NCI-H510A treated with DMSO at 0.1 percent for 48 hours (cell line): ENCODE data around the gene RHOH.

ENCODE experiments used
- DNase-seq: peaks from one replicate; lab custom pipeline; 2025; lab: John Stamatoyannopoulos, UW

The RHOH gene

DNA sequence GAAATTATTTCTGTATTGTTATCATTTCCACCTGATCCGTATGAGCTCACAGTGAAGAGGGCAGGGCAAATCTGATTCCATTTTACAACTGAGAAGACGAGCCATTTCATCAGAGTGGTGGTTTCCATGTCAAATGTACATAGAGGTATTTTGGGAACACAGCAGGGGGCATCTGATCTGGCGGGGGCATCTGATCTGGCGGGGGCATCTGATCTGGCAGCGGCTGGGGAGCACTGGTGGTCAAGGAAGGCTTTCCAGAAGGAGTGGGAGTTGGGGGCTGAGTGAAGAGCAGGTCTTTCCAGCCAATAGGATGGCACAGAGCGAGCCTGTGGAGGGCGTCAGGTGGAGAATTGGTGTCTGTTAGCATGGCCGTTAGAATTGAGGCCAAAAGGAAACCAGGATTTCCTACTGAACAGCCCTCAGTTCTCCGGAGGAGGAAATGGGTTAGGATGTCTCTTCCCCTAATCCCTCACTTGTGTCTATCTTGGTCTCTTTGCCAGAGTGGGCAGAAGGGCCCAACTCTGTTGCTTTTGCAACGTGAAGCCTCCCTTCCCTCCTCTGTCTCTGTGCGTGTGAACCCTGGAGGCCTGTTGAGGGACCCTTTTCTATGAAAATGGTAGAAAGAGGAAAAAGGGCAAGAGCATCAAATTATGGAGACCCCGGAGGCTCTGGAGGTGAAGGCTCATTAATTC is 41.3 kb downstream of the RHOH start:
- no peak for DNase-seq

DNA sequence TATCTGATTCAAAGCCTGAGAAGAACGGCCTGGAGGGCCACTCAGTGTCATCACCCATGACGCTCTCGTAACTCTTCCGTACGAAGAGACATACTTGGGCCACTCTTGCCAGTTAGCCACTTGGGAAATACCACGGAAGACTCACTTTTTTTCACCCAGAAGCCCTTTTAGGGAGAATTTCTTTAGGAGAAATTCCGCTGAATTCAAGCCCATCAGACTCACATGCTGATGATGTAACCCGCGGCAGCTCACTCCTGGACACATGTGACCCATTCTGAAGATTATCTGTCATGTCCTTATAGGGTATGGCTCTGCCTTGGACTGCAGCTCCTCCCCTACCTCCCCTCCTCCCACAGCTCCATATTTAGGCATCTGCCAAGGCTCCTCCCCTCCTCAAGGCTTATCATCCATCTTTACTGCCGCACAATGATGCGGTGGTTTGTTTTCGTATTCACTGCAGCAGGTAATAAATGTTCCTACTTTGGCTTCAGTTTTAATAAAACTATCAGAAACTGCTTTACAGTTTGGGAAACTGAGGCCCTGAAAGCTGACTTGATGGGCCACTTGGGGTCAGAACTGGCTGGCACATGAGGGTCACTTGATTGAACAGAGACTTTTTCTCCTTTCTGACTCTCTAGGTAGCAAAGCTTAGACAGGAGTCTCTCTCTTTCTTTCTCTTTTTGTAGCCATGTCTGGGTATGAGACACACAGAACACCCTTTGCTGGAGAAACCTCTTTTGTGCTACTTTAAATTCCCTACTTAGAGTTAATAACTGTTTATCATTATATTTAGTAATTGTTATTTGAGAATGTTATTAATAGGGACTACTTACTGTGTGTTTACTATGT is 42.1 kb downstream of the RHOH start:
- peak; percentile 1 for DNase-seq

DNA sequence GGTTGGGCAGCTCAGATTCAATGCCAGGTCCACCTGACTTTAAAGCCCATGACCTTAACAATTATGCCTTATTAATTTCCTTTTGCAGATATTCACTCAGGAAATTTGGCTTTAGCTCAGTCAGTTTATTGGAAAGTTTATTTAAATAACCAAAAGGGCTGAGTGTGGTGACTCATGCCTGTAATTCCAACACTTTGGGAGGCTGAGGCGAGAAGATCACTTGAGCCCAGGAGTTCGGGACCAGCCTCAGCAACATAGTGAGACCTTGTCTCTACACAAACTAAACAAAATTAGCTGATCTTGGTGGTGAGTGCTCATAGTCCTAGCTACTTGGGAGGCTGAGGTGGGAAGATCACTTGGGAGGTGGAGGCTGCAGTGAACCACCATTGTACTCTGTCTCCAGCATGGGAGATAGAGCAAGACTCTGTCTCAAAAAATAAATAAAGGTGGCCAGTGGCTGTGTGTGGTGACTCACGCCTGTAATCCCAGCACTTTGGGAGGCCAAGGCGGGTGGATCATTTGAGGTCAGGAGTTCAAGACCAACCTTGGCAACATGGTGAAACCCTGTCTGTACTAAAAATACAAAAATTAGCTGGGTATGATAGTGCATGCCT is 43.3 kb downstream of the RHOH start:
- no peak for DNase-seq

DNA sequence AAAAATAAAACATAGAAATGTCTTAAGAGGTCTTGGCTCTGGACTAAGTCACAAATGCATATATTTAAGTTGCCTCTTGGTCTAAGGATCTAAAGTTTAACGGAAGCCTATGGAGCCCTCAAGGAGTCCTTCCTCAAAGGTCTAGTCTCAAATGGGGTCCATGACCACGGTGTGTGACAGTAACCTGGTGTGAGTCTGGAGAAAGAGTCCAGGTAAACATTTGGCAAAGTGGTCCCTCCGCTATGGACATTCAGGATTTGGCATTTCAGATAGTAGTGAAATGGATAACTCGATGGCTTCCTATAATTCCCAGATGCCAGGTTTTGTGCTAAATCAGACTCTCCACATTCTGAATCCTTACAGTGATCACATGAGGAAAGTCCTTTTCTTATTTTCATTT is 44.2 kb downstream of the RHOH start:
- DNase-seq: no peak

DNA sequence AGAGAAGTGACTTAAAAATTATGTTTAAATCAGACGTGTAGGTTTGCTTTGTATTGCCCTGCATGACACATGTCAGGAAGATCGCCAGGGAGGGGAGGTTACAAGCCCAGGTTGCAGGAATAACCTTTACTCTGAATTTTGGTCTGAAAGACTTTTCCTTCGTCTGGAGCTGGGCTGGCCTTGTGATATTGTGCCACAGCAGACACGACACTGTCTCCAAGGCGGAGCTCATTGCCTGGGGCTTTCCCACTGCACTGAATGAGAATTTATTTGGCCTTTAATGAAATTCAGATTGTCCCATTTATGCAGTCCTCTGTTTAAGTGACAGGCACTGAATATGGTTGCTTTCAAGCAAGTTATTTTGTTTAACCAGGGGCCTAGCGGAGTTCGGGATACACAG is 45.1 kb downstream of the RHOH start:
- no peak for DNase-seq

DNA sequence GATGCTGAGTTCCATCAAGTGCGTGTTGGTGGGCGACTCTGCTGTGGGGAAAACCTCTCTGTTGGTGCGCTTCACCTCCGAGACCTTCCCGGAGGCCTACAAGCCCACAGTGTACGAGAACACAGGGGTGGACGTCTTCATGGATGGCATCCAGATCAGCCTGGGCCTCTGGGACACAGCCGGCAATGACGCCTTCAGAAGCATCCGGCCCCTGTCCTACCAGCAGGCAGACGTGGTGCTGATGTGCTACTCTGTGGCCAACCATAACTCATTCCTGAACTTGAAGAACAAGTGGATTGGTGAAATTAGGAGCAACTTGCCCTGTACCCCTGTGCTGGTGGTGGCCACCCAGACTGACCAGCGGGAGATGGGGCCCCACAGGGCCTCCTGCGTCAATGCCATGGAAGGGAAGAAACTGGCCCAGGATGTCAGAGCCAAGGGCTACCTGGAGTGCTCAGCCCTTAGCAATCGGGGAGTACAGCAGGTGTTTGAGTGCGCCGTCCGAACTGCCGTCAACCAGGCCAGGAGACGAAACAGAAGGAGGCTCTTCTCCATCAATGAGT is 46.6 kb downstream of the RHOH start:
- DNase-seq: no peak

DNA sequence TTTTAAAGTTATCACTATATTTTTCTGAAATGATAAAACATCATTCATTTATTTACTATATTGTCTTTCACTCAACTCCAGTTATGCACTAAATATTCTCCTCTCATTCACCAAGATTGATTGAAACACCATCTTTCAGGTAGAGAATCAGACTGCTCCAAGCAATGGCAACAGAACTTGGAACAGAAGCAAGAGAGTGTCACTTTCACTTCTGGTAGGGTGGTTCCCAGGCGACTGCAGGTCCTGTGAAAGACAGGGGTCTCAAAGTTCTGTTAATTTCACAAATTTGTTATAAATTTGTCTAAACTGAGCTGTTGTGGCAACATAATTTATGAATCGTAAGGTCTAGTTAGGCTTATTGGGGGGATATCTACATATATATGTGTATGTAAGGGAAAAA is 47.8 kb downstream of the RHOH start:
- DNase-seq: no peak

DNA sequence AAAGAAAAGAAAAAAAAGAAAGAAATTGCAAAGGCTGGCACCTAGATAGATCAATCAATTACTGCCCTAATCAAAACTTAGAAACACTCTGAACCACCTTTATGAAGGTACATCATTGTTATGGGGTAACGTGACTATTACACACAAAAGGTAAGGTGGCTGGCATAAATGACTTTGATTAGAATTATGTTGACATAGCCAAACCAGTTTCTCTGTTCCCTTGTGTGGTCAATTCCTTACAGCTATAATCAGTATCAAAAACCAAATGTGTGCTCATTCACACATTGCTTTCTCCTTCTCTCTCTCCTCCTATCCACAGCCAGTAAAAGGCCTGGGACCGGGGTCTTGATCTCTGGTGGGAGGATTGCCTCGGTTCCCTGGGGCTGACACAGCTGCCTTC is 48.7 kb downstream of the RHOH start:
- DNase-seq: no peak

DNA sequence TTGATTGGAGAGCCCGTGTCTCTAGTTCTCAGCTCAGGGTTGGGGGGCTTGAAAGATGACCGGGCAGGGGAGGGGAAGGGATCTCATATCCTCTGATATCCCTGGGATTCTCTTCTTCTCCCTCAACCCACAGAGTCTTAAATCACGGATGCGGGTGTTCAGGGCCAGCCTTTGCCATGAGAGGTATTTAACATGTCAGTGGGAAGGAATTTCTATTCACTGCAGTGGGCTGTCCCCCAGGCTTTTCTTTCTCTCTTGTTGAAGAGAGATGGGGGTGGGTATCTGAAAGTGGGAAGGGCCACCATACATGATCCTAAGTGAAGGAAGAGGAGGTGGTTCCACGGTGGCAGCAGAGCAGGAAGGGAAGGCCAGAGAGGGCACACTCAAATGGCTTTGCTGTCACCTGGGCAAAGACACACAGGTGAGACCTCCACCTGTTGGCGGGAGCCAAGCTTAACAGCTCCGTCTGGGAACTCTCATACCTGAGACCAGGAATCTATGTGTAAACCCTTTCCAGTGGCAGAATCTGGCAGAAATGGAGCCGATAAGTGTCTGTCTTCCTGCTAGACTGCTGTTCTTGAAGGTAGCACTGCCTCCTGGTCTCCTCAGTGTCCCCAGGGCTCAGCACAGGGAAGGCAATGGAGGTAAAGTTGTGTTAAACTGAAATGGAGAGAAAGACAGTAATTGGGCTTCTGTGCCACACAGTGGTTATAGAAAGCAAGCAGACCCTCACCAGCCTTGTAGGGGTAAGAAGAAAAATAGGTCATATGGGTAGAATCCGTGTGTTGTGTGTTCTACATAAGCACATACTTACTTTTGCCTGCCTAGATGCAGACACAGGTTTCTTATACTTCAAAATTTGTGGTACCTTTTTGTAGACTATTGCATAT is 49.4 kb downstream of the RHOH start:
- no peak for DNase-seq

DNA sequence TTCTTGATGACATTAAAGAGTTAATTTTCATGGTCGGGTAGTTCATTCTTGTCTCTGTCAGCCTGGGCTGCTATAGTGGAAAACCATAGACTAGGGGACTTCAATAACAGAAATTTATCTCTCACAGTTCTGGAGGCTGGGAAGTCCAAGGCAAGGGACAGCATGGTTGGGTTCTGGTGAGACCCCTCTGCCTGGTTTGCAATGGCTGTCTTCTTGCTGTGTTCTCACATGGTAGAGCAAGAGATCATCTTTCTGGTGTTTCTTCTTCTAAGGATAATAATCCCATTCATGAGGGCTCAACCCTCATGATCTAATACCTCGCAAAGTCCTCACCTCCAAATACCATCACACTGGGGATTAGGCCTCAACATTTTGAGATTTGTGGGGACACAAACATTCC is 50.1 kb downstream of the RHOH start:
- no peak for DNase-seq

DNA sequence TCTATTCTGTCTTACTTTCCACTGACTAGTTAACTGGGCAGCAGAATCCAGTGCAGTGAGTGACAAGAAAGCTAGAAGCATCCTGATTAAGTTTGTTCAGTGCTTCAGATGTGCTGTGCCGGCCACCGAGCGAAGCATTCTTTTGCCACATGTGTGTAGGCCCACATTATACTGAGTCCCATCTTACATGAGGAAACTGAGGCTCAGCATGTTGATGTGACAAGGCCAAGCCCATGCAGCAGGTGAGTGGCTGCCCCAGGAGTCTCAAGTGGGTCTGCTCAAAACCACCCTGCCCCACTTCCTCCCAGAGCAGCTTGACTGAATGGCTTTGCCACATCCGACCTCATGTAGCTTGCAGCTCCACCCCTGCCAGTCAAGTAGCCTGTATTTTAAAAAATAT is 50.5 kb downstream of the RHOH start:
- no peak for DNase-seq

DNA sequence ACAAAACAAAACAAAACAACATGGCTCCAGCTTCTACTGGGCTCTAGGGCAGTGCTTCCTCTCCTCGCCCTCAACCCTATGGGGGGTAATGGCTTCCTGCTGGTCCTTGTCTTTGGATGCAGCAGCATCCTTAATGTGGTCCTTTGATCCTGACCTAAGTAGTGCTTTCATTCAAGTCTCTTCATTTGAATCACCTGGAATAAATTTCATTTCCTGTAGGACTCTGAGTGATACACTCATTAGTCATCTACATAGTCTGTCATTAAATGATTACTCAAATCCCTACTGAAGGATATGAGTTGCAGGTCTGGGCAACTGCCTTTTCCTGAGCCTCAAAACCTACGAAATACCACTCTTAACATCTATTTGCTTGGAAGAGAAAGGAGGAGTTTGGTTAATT is 54.5 kb downstream of the RHOH start:
- DNase-seq: no peak

DNA sequence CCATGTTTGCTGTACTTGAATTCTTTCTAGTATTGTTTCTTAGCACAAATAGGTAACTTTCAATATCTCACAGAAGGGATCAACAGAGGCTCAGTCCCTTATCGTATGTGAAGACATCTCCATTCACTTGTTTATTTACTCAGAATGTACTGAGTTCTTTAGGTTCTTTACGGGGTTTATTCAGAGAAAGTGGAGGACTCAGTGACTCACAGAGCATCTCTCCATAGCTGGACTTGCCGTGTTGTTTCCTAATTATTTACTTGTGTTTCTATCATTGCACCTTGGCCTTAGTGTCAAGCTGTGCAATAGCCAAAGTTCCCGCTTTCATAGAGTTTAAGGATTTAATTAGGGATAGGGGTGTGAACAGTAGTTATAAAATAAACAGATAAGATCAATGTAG is 57.1 kb downstream of the RHOH start:
- DNase-seq: no peak

DNA sequence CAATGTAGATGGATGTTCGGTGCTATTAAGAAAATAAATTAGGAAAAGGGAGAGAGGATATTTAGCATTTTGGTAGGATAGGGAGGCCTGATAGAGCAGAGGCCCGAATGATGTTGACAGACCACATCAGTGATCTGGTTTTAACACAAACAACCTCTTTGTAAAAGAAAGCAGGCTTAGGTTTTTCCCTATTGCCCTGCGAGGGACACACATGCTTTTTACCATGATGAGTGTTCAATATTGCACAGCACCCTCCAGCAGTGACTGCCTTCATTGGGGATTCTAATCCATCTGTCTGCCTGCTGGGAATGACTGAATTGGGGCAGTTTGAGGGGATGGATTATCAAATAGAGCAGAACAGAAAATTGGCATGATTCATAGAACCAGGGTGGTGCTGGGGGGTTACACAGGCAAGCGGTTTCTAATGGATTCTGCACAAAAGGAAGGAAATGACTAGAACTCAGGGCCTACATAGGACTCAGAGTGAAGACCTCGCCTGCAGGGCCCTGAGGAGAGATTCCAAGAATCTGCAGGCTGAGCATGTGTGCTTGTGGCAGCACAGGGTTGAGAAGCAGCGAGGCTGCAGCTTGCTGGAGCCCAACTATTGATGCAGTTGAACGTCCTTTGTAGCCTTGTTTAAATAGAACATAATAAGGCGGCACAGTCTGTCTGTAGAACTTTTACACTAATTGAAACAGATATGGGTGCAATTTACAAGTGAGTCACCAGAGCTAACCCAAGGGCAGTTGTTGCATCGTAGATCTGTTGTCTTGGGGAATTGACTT is 58.0 kb downstream of the RHOH start:
- DNase-seq: no peak

DNA sequence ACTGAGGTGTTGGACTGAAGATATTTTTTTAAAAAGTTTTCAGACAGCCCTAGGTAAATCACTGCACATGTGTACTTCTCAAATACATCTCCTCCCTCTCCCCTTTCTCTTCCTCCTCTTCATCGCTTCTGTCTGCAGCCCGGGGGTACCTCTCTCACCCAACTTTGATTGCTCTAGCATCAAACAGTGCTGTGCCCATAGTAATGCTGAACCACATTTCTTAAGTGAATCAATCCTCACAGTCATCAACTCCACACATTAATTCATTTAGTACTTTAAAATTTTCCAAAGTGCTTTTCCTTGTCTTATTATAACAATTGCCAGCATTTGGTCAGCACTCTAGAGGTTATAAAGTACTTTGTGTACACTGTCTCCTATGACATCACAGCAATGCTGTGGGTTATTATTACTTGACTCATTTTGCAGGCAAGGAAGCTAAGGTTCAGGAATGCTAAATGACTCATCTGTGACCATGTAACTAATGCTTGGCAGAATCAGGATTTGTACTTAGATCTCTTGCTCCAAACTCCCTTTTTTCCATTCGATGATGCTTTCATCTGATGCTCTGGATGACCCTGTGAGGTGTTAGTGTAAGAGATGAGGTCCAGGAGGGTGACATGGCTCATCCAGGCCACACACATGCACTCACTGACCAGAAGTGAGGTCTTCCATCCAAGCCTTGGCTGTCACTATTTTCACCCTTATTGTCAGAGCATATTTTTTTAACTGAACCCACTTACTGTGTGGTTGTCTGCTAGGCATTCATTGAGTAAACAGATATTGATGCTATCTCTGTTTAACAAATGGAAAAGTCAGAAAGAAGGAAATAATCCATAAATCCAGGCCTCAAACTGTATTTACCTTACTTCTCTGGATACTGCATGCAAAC is 58.8 kb downstream of the RHOH start:
- DNase-seq: no peak

DNA sequence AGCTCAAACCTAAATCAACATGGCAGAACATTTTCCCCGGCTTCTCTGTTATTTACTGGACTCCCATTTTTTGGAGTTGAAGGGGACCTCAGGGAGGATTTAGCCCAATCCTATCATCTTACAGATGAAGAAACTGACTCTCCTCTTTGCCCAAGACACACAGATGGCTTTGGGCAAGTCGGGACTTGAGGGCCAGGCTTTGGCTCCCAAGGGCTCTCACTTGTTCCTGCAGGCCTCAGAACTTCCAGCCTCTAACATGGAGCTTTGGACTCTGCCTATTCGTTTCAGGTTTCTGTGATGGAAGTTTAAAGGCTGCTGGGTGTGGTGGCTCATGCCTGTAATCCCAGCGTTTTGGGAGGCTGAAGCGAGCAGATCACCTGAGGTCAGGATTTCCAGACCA is 59.5 kb downstream of the RHOH start:
- DNase-seq: no peak

DNA sequence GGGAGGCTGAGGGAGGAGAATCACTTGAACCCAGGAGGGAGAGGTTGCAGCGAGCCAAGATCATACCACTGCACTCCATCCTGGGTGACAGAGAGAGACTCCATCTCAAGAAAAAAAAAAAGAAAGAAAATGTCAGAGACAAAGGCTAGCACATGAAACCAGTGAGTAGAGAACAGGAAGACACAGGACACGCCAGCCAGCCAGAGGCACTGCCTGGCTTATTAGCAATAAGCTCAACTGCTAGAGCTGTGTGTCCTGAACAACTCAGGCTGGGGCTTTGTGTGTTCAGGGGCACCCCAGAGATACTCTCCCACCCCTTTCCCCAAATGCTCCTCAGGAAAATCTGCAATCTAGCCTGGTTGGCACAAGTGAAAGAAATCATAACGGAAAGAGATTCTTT is 60.0 kb downstream of the RHOH start:
- no peak for DNase-seq

DNA sequence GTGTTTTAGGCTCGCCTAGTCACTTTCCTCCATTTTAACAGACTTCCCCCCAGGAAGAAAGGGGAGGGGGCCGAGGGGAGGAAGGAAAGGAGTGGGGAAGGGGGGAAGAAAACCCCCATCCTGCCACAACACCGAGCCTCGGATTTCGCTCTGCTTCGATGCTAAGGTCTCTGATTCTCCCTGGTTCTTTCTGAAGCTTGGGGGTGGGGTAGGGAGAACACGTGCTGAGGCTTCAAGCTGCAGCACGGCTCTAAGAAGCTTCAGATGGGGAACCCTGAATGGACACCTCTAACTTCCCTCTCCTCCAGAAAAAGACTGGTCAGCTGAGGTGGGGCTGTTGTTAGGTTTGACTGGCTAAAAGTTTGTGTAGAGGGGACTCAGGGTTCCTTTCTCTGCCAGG is 61.8 kb downstream of the RHOH start:
- no peak for DNase-seq

DNA sequence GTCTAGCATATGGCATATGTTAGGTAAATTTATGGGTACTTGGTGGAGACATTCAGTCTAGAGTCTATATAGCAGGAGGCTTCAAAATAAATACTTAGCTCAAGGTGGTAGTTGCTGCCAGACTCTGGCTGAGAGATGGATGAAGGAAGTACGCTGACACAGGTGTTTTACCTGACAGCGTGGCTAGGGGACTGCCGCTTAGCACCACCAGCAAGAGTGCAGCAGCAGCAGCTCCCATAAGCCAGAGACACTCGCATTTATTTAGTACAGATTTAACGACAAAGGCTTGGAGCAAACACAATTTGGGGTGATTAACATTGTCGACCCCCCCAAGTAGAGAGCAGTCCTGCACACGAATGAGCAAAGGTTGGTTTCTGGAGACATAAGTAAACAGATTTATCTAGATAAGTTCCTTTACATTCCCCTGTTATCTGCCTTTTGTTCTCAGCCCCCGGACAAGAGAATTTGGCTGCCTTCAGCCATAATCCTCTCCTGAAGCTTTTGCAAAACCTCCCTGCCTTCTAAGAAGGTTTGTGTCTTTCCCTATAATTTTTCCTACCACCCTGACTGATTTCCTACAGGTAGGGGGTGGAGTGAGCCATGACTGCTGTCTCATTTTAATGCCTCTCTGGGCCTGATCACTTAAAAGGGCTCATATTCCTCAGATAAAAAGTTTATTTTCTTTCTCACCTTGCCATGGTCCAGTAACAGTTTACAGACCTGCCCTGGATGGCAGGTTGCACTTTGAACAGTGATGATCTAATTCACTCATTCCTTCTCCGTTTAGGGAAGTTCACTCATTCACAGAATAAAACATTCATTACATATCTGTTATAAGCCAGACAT is 64.6 kb downstream of the RHOH start:
- DNase-seq: no peak
